AG10803 (cell line): ENCODE results near the gene STRBP.

Source experiments
- DNase-seq: peaks from one replicate; pipeline ENCODE4 v3.0.0; 2010; ENCODE audit warnings: low read depth
- H3K4me3 ChIP-seq: 2 replicates; pipeline ENCODE4 v1.5.1; 2011; ENCODE audit warnings: mild to moderate bottlenecking, low read length, control low read depth
- TF ChIP-seq, protein P1 (sequence below): conservative IDR thresholded peaks from 2 replicates; pipeline ENCODE4 v1.5.1; 2011; ENCODE audit warnings: mild to moderate bottlenecking, low read length, control low read depth, inconsistent platforms

STRBP gene

DNA sequence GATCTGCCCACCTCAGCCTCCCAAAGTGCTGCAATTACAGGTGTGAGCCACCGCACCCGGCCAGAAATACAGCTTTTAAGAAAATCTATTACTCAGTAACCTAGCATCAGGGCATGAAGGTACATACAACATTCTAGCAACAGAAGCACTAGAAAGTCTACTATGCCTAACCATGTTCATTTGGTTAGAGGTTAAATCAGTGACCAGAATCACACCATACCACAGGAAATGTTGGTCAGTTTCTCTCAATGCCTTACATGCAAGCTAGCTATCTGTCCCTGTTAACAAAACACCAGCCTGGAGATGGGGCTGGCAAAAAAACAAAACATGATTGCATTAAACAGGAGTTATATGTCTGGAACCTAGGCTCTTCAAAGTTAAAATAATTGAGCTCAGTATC lies 104.1 kb downstream of the STRBP start:
- H3K4me3 ChIP-seq, result no peak overlapping the region
- no peak for DNase-seq

DNA sequence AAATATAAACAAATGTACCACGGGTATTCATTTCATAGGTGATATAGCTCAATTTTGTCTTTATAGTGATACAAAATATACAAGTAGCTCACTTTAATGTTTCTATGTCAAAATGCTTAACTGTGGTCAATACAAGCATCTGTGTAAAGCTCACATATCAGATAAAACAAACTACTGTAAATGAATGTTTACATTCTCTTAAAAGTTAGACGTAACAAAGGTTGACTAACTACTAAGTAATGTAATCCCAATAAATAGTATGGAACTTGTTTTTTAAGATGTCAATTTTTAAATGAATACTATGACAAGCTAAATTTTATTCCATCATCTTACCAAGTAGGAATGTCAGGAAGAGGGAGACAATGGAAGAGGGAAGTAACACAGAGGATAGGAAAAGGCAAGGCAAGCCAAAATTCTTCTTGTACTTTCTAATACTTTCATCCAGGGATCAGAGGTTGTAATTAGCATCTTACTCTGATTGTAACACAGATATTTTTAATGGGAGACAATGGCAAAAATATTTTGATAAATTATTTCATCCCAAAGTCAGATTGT lies 105.5 kb downstream of the STRBP start:
- no peak for DNase-seq
- no peak overlapping the region for H3K4me3 ChIP-seq
- TF ChIP-seq, protein P1, sequence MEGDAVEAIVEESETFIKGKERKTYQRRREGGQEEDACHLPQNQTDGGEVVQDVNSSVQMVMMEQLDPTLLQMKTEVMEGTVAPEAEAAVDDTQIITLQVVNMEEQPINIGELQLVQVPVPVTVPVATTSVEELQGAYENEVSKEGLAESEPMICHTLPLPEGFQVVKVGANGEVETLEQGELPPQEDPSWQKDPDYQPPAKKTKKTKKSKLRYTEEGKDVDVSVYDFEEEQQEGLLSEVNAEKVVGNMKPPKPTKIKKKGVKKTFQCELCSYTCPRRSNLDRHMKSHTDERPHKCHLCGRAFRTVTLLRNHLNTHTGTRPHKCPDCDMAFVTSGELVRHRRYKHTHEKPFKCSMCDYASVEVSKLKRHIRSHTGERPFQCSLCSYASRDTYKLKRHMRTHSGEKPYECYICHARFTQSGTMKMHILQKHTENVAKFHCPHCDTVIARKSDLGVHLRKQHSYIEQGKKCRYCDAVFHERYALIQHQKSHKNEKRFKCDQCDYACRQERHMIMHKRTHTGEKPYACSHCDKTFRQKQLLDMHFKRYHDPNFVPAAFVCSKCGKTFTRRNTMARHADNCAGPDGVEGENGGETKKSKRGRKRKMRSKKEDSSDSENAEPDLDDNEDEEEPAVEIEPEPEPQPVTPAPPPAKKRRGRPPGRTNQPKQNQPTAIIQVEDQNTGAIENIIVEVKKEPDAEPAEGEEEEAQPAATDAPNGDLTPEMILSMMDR, result no peak

More for the DNA sequence above, 104.1 kb downstream of the STRBP start:
- TF ChIP-seq, protein P1, result no peak

DNA sequence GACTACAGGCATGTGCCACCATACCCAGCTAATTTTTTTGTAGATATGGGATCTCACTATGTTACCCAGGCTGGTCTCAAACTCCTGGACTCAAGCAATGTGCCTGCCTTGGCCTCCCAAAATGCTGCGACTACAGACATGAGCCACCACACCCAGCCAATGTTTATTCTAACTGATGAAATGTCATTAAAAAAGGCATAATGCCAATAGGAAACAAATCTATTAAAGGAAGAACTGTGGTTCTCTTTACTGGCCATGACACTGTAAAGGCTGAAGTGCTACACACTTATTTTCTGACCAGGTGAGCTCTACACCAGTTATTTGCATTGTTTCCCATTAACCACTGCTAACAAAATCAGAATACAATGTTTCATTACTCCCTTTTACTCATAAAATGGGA lies 106.0 kb downstream of the STRBP start:
- TF ChIP-seq, protein P1, result no peak
- no peak for DNase-seq
- H3K4me3 ChIP-seq, result no peak overlapping the region

GRCh38 chr9:123157221-123157620 lies 111.2 kb downstream of the STRBP start:
- TF ChIP-seq, protein P1, result no peak
- no peak for DNase-seq
- H3K4me3 ChIP-seq, result no peak overlapping the region

DNA sequence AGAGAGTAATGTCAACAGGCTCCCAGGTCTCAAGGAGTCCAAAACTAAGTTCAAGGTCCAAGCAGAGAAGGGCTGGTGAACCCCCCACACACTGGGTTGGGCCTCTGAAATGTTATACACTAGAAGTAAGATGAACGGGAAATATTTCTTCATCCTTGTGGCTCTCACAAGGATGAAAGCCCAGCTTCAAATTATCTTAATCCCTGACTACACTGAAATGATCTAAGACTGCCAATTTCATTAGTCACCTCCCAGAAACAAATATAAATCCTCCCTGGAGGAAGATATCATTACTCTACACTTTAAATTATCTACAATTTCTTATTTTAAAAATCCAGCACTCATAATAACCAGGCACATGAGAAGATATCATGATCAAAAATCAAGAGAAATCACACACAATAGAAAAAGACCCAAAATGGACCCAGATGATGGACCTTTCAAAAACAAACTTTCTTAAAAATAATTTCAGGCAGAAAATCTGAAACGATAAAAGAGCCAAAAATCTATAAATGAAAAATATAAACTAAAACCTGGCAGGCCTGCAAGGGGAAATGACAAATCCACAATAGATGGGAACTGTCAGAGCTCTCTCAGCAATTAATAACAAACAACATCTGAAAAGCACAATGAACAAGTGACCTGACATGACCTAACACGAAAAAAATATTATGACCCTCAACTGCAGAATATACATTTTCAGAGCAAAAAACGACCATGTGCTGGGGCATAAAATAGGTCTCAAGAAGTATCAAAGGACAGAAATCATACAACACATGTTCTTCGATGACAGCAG lies 117.5 kb downstream of the STRBP start:
- peak; percentile 5 for DNase-seq
- TF ChIP-seq, protein P1, result no peak
- H3K4me3 ChIP-seq, result no peak overlapping the region

DNA sequence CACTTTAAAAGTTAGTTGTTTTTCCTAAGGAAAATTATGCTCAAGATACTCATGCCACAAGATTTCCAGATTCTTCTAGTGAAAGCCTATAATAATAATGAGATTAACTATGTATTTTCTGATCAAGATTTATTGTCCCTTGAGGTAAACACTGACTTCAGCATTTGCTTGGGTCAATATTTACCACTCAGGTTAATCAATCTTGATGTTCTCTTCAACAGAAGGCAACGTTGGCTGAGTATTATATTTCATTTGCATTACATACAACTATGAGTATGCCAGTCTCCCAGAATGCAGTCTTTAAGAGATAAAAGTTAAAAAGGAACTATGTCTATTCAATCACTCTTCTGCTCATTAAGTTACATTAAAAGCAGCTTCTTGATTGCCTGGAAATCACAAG lies 119.3 kb downstream of the STRBP start:
- TF ChIP-seq, protein P1, result no peak
- no peak overlapping the region for H3K4me3 ChIP-seq
- no peak for DNase-seq

- H3K4me3 ChIP-seq, result no peak overlapping the region
- TF ChIP-seq, protein P1, result no peak
- no peak for DNase-seq
Measured at GRCh38 chr9:123138163-123138562, 130.2 kb downstream of the STRBP start.
